Prostate gland (tissue), 2 donors: ENCODE data around the gene TPO.

Source experiments
- CTCF ChIP-seq, 4 experiments: fragments of 200-600 bp in 2 of 4; fragments of 450-650 bp in 2 of 4; sonication (generic) in 2 of 4; IDR thresholded peaks; 1 replicate in 3 of 4; 2 replicates in 1 of 4; pipeline ENCODE4 v1.5.1; 2016 to 2019; ENCODE audit warnings: antibody characterized with exemption in 4 of 4, mild to moderate bottlenecking in 2 of 4, moderate library complexity in 2 of 4
- POLR2A ChIP-seq: fragments of 450-650 bp; IDR thresholded peaks from one replicate; pipeline ENCODE4 v1.6.1; 2016; ENCODE audit warnings: antibody characterized with exemption, mild to moderate bottlenecking
- POLR2AphosphoS5 ChIP-seq: sonication (generic); formaldehyde crosslinking; IDR thresholded peaks from one replicate; pipeline ENCODE4 v1.6.1; 2017; ENCODE audit warnings: antibody characterized with exemption

- TF ChIP-seq POLR2AphosphoS5, result no peak
- no peak for TF ChIP-seq CTCF (IDR thresholded peaks at IDR 0.05)
- TF ChIP-seq POLR2A, result no peak
These were observed 16.6 kb downstream of the TPO start for GRCh38 chr2:1429895-1430294.
